RWPE1 (cell line): ENCODE measurements around the gene SLC4A4.

Experiments
- CTCF ChIA-PET: fragments of 350-600 bp; sonication (Branson Sonifier 250); formaldehyde crosslinking; extraction: SDS; loops from one replicate; lab custom pipeline; 2021; lab: Yijun Ruan, JAX
- POLR2A ChIA-PET: fragments of 400-600 bp; formaldehyde crosslinking; extraction: SDS; loops from one replicate; lab custom pipeline; 2020; ENCODE audit warnings: antibody characterized with exemption; ENCODE audit not compliant: low non-redundant PET; lab: Yijun Ruan, JAX
- DNase-seq: peaks from one replicate; pipeline ENCODE4 v3.0.0; 2012; ENCODE audit warnings: low spot score
- H3K27ac ChIP-seq: fragments of 450-650 bp; 2 replicates; pipeline ENCODE4 v1.5.1; 2017
- TF ChIP-seq, protein P1 (sequence below): fragments of 450-650 bp; conservative IDR thresholded peaks from 2 replicates; pipeline ENCODE4 v1.5.1; 2017; ENCODE audit warnings: low read depth, mild to moderate bottlenecking

The SLC4A4 gene

DNA sequence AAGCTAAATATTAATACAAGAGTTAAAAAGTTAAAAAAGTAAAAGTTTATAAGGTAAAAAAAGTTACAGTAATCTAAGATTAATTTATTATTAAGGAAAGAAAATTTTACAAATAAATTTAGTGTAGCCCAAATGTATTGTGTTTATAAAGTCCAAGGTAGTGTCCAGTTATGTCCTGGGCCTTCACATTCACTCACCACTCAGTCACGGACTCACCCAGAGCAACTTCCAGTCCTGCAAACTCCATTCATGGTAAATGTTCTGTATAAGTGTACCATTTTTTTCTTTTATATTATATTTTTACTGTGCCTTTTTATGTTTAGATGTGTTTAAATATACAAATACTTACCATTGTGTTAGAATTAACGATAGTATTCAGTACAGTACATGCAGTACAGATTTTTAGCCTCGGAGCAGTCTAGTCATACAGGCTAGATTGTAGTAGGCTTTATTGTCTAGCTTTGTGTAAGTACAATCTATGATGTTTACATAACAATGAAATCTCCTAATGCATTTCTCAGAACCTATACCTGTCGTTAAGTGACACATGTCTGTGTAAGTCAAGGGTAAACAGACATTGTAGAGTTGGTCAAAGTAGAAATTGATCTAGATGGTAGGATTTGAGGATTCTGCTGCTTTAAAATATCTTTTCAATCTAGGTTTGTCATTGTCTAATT, 247.4 kb downstream of the SLC4A4 start:
- no peak for DNase-seq
- H3K27ac ChIP-seq = no peak overlapping the region
- TF ChIP-seq, protein P1, sequence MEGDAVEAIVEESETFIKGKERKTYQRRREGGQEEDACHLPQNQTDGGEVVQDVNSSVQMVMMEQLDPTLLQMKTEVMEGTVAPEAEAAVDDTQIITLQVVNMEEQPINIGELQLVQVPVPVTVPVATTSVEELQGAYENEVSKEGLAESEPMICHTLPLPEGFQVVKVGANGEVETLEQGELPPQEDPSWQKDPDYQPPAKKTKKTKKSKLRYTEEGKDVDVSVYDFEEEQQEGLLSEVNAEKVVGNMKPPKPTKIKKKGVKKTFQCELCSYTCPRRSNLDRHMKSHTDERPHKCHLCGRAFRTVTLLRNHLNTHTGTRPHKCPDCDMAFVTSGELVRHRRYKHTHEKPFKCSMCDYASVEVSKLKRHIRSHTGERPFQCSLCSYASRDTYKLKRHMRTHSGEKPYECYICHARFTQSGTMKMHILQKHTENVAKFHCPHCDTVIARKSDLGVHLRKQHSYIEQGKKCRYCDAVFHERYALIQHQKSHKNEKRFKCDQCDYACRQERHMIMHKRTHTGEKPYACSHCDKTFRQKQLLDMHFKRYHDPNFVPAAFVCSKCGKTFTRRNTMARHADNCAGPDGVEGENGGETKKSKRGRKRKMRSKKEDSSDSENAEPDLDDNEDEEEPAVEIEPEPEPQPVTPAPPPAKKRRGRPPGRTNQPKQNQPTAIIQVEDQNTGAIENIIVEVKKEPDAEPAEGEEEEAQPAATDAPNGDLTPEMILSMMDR = no peak
- CTCF ChIA-PET = interaction anchor here (0.6 kb wide), 1 partner anchor 22 kb away, joined by 3 read pairs; no protein-coding TSS in a partner anchor
- POLR2A ChIA-PET = no interaction called here

DNA sequence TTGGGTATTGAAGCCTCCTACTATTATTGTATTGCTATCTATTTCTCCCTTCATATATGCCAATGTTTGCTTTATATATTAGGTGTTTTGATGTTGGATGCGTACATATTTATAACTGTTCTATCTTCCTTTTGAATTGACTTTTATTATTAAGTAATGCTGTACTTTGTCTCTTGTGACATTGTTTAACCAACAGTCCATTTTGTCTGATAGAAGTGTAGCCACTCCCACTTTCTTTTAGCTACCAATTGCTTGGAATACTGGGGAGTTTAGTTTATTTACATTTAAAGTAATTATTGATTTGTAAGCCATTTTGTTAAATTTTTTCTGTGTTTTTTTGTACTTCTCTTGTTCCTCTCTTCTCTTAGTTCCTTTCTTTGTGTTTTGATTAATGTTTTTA, 249.2 kb downstream of the SLC4A4 start:
- CTCF ChIA-PET = no interaction called here
- H3K27ac ChIP-seq = no peak overlapping the region
- DNase-seq = no peak
- POLR2A ChIA-PET = no interaction called here
- TF ChIP-seq, protein P1 = no peak

DNA sequence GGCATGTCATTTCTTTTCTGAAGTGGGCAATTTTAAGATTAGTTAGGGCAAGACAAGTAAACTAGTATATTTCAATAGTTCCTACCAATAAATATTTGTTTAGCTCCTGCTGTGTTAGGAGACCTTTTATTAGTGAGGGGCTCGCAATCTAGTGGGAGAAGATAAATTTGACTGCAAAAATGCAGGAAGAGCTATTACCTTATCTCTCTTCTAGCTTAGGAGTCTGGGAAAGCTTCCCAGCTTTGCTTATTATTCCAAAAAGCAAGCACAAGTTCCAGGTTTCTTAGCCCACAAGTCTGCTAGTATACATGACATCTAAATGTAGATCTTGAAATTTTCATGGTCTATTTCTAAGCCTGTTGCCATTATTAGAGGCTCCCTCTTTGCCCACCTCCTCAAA, 254.0 kb downstream of the SLC4A4 start:
- CTCF ChIA-PET = interaction anchor here (0.5 kb wide), 1 partner anchor 327 kb away, joined by 4 read pairs; no protein-coding TSS in a partner anchor
- no peak for DNase-seq
- TF ChIP-seq, protein P1 = no peak
- POLR2A ChIA-PET = no interaction called here
- H3K27ac ChIP-seq = no peak overlapping the region

DNA sequence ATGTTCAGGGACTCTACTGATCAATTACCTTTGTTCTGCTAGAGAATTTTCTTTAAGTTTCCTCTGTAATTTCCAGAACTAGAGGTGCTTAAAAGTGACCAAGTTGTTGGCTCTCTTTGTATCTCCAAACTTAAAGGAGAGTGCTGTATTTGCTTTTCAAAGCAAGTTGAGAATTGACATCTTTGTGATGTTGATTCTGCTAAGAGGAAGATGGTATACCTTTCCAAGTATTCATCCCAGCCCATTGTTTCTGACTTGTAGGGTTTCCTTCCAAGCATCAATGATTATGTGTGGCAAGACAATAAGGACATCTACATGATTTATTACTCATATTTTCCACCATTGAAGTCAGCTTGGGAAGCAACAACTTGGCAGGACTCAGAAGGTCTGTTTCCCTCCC, 254.5 kb downstream of the SLC4A4 start:
- no peak overlapping the region for H3K27ac ChIP-seq
- POLR2A ChIA-PET = no interaction called here
- DNase-seq = no peak
- CTCF ChIA-PET = interaction anchor here (0.5 kb wide), 1 partner anchor 326 kb away, joined by 4 read pairs; no protein-coding TSS in a partner anchor
- TF ChIP-seq, protein P1 = no peak

DNA sequence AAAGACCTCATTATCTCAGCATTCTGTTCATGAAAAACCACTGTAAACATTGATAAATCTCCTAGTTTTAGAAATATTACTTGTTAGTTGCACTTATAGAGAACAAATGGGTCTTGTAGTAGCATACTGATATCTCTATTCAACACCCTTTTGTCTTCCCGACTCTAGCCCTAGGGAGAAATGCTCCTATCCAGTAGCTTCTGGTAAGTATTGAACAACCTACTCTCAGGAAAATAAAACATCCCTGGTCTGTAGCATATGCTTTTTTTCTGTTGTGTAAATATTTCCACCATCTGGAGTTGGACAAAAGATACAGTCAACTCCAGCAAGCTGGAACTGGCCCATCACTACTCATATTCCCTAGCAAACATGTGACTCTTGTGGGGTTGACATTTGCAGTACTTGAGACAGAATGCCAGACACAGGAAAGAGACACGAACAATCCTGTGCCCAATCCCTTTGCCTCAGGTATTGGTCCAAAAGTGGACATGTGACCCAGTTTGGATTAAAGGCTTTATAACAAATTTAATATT, 256.8 kb downstream of the SLC4A4 start:
- ChIA-PET CTCF (interaction anchor here (0.7 kb wide), 1 partner anchor 331 kb away, joined by 3 read pairs; no protein-coding TSS in a partner anchor), POLR2A (no interaction called here)
- H3K27ac ChIP-seq = no peak overlapping the region
- peak; percentile 20 for DNase-seq
- TF ChIP-seq, protein P1 = no peak

DNA sequence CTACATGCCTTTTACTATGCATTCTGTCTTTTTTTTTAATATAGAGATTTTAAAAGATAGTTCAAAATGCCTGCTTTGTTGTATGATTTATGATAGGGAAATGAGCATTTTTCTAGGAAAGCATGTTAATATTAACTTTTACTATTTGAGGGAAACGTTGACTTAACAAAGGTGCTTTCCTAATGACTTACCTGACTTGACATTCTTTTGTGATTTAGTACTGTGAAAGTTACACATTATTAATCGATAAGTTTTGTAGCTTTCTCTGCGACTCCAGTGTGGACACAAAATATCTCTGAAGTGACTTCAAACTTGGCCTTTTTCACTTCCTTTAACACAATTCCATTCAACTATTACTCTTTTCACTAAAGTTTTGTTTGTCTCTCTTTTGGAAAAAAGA, 260.8 kb downstream of the SLC4A4 start:
- ChIA-PET POLR2A (no interaction called here), CTCF (no interaction called here)
- no peak for DNase-seq
- no peak overlapping the region for H3K27ac ChIP-seq
- TF ChIP-seq, protein P1 = no peak
